Measurements from ENCODE around the gene PLXND1.
"Not testable (repeated sequence)": the region's sequence is repeated elsewhere in the genome, so short reads cannot be mapped to it uniquely, and the experiment has no call there.

PLXND1 gene

GRCh38 chr3:129614927-129615363 lies 8.5 kb upstream of the PLXND1 start:
- no peak for DNase-seq (ENCODE audit: low spot score)

GRCh38 chr3:129614435-129614834 lies 8.0 kb upstream of the PLXND1 start:
- DNase-seq (ENCODE audit: low spot score), result no peak

- no peak for DNase-seq (ENCODE audit: low spot score)
Observed at GRCh38 chr3:129613367-129613740, 6.9 kb upstream of the PLXND1 start.

- DNase-seq (ENCODE audit: low spot score), result no peak
Observed at GRCh38 chr3:129612534-129613366, 6.3 kb upstream of the PLXND1 start.

GRCh38 chr3:129611812-129612533 lies 5.5 kb upstream of the PLXND1 start:
- no peak for DNase-seq (ENCODE audit: low spot score)

- no peak for DNase-seq (ENCODE audit: low spot score)
Observed at GRCh38 chr3:129611446-129611800, 4.9 kb upstream of the PLXND1 start.

- not testable (repeated sequence) for DNase-seq (ENCODE audit: low spot score)
Observed at GRCh38 chr3:129610794-129611445, 4.4 kb upstream of the PLXND1 start.

- no peak for DNase-seq (ENCODE audit: low spot score)
Observed at GRCh38 chr3:129610276-129610675, 3.8 kb upstream of the PLXND1 start.

- no peak for DNase-seq (ENCODE audit: low spot score)
Observed at GRCh38 chr3:129609591-129610182, 3.2 kb upstream of the PLXND1 start.

- no peak for DNase-seq (ENCODE audit: low spot score)
Observed at GRCh38 chr3:129608936-129609590, 2.6 kb upstream of the PLXND1 start.

- no peak for DNase-seq (ENCODE audit: low spot score)
Observed at GRCh38 chr3:129608087-129608935, 1.8 kb upstream of the PLXND1 start.

- DNase-seq (ENCODE audit: low spot score), result no peak
Observed at GRCh38 chr3:129607391-129608068, 1.1 kb upstream of the PLXND1 start.

GRCh38 chr3:129605922-129606635 lies 397 bp downstream of the PLXND1 start:
- DNase-seq (ENCODE audit: low spot score), result no peak

- DNase-seq (ENCODE audit: low spot score), result peak; percentile 30
Observed at GRCh38 chr3:129605203-129605921, 1.1 kb downstream of the PLXND1 start.

- DNase-seq (ENCODE audit: low spot score), result no peak
Observed at GRCh38 chr3:129604767-129605166, 1.7 kb downstream of the PLXND1 start.

- DNase-seq (ENCODE audit: low spot score), result no peak
Observed at GRCh38 chr3:129603991-129604749, 2.3 kb downstream of the PLXND1 start.

- no peak for DNase-seq (ENCODE audit: low spot score)
Observed at GRCh38 chr3:129603561-129603942, 2.9 kb downstream of the PLXND1 start.
